Limb (tissue), 2 donors: Measurements from ENCODE around the gene MLXIPL.
"Not testable (repeated sequence)": the region's sequence is repeated elsewhere in the genome, so short reads cannot be mapped to it uniquely, and the experiment has no call there.

Experiments
- DNase-seq, 2 donors: peaks; one replicate each; pipeline ENCODE4 v3.0.0-alpha.2; 2016; ENCODE audit errors: extremely low spot score in 2 of 2

Gene MLXIPL

GRCh38 chr7:73555411-73555982 lies 68.8 kb downstream of the MLXIPL start:
- DNase-seq, result no peak

- not testable (repeated sequence) for DNase-seq
These were observed 74.2 kb downstream of the MLXIPL start for GRCh38 chr7:73550093-73550492.

DNA sequence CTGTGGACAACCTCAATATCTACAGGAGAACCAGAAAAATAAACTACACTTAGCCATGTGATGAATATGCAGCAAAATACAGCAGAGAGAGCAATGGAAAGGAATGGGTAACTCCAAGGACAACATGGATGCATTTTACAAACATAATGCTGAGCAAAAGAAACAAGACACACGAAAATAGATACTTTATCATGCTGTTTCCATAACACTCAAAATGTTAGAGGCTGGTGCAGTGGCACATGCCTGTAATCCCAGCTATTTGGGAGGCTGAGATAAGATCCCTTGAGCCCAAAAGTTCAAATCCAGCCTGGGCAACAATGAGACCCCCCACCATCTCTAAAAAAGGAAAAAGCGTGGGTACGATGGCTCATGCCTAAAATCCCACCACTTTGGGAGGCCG lies 75.1 kb downstream of the MLXIPL start:
- no peak for DNase-seq

- no peak for DNase-seq
These were observed 76.5 kb downstream of the MLXIPL start for GRCh38 chr7:73547841-73548240.

GRCh38 chr7:73544678-73545077 lies 79.6 kb downstream of the MLXIPL start:
- DNase-seq, result no peak
